OCI-LY3 (cell line): ENCODE data around the gene TNIP1.

ENCODE experiments used
- EZH2phosphoT487 ChIP-seq: fragments of 200-600 bp; shearing (Covaris generic); IDR thresholded peaks from 2 replicates; pipeline ENCODE4 v1.6.1; 2018; ENCODE audit warnings: antibody characterized with exemption, mixed run types, low read depth
- TF ChIP-seq, protein P1 (sequence below): fragments of 200-600, 300-600 bp; sonication (generic); IDR thresholded peaks from 2 replicates; pipeline ENCODE4 v1.5.1; 2014; ENCODE audit warnings: antibody characterized with exemption, low read length, low read depth

DNA sequence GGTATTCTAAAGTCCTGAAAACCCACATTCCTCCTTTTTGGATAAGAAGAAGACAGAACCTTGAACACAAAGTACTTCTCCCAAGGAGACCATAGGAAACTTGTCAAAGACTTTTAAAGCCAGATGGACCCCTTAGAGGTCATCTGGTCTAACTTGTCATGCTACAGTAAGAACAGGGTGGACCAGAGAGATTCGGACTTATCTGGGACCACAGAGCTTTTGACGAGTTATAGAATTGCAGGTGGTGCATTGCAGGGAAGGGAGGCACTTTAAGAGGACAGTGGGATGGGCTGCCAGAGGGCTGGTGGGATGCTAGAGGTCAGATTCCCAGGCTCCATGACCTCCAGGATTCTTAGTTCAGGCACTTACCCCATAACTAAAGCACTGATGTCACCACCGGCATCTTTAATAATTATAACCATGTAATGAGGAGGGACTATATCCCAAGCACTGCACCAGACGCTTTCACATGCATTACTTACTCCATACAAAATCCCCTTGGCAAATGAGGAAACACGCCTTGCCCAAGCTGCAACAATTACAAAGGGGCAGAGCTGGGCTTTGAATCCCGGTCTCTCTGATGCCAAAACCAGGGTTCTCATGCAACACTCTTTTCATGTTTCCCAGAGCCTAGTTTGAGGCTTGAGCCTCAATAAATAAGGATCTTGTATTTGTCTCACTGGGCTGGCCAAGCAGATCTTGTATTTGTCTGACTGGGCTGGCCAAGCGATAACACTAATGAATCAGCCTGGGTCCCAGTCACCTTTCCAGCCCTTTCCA is 73.2 kb downstream of the TNIP1 start:
- TF ChIP-seq, protein P1, sequence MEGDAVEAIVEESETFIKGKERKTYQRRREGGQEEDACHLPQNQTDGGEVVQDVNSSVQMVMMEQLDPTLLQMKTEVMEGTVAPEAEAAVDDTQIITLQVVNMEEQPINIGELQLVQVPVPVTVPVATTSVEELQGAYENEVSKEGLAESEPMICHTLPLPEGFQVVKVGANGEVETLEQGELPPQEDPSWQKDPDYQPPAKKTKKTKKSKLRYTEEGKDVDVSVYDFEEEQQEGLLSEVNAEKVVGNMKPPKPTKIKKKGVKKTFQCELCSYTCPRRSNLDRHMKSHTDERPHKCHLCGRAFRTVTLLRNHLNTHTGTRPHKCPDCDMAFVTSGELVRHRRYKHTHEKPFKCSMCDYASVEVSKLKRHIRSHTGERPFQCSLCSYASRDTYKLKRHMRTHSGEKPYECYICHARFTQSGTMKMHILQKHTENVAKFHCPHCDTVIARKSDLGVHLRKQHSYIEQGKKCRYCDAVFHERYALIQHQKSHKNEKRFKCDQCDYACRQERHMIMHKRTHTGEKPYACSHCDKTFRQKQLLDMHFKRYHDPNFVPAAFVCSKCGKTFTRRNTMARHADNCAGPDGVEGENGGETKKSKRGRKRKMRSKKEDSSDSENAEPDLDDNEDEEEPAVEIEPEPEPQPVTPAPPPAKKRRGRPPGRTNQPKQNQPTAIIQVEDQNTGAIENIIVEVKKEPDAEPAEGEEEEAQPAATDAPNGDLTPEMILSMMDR, result no peak
- no peak for TF ChIP-seq EZH2phosphoT487
